ENCODE results near the gene TPM2. TPM values are rescaled to one million over a fixed set of nuclear protein-coding genes. Genes with fewer than 3 reads are reported as not detected.

The TPM2 gene
- total and polyA plus RNA-seq, 10 of the 15 experiments (the other 5 are each of a cell fraction or from before 2014, with no cell fraction given) = 0.11 to 9.3 (median 1.1) TPM

- TF ChIP-seq, protein P1, sequence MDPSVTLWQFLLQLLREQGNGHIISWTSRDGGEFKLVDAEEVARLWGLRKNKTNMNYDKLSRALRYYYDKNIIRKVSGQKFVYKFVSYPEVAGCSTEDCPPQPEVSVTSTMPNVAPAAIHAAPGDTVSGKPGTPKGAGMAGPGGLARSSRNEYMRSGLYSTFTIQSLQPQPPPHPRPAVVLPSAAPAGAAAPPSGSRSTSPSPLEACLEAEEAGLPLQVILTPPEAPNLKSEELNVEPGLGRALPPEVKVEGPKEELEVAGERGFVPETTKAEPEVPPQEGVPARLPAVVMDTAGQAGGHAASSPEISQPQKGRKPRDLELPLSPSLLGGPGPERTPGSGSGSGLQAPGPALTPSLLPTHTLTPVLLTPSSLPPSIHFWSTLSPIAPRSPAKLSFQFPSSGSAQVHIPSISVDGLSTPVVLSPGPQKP (IDR thresholded peaks at IDR 0.05; ENCODE audit: low read depth, low read length) = peak; percentile 82; the same call in 1 of the 2 replicates
- TF ChIP-seq ZNF384 (IDR thresholded peaks at IDR 0.05; ENCODE audit: borderline replicate concordance, low read depth, low read length) (no peak), ZNF687 (IDR thresholded peaks at IDR 0.05) (no peak; the same call in 1 of the 2 replicates), EED (IDR thresholded peaks at IDR 0.05; ENCODE audit: low read depth) (peak; percentile 57), YY1 (IDR thresholded peaks at IDR 0.05; ENCODE audit: low read depth, low read length) (no peak), MEF2B (IDR thresholded peaks at IDR 0.05; ENCODE audit: partially characterized antibody, poor library complexity, severe bottlenecking) (peak; percentile 93), ESRRA (IDR thresholded peaks at IDR 0.05; ENCODE audit: low read length) (0 out of 2 replicates have a peak, but pooled peaks have one; percentile 2), HDGF (IDR thresholded peaks at IDR 0.05) (peak; percentile 81; the same call in 1 of the 2 replicates), ZNF622 (IDR thresholded peaks at IDR 0.05) (no peak), POLR2A (IDR thresholded peaks at IDR 0.05; ENCODE audit: low read depth, low read length) (peak; percentile 72), BACH1 (IDR thresholded peaks at IDR 0.05; ENCODE audit: borderline replicate concordance) (0 out of 2 replicates have a peak, but pooled peaks have one; percentile 23), IKZF1 (conservative IDR thresholded peaks at IDR 0.05) (peak; percentile 56), BCL11A (IDR thresholded peaks at IDR 0.05; ENCODE audit: low read depth, low read length) (peak; percentile 45; the same call in 1 of the 2 replicates), ZNF24 (IDR thresholded peaks at IDR 0.05) (no peak)
- TF ChIP-seq, protein P2, sequence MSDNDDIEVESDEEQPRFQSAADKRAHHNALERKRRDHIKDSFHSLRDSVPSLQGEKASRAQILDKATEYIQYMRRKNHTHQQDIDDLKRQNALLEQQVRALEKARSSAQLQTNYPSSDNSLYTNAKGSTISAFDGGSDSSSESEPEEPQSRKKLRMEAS (IDR thresholded peaks at IDR 0.05; ENCODE audit: low read depth, low read length) = peak; percentile 26; the same call in 1 of the 2 replicates
- TF ChIP-seq, protein P3, sequence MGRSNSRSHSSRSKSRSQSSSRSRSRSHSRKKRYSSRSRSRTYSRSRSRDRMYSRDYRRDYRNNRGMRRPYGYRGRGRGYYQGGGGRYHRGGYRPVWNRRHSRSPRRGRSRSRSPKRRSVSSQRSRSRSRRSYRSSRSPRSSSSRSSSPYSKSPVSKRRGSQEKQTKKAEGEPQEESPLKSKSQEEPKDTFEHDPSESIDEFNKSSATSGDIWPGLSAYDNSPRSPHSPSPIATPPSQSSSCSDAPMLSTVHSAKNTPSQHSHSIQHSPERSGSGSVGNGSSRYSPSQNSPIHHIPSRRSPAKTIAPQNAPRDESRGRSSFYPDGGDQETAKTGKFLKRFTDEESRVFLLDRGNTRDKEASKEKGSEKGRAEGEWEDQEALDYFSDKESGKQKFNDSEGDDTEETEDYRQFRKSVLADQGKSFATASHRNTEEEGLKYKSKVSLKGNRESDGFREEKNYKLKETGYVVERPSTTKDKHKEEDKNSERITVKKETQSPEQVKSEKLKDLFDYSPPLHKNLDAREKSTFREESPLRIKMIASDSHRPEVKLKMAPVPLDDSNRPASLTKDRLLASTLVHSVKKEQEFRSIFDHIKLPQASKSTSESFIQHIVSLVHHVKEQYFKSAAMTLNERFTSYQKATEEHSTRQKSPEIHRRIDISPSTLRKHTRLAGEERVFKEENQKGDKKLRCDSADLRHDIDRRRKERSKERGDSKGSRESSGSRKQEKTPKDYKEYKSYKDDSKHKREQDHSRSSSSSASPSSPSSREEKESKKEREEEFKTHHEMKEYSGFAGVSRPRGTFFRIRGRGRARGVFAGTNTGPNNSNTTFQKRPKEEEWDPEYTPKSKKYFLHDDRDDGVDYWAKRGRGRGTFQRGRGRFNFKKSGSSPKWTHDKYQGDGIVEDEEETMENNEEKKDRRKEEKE (IDR thresholded peaks at IDR 0.05) = no peak
- TF ChIP-seq, protein P4, sequence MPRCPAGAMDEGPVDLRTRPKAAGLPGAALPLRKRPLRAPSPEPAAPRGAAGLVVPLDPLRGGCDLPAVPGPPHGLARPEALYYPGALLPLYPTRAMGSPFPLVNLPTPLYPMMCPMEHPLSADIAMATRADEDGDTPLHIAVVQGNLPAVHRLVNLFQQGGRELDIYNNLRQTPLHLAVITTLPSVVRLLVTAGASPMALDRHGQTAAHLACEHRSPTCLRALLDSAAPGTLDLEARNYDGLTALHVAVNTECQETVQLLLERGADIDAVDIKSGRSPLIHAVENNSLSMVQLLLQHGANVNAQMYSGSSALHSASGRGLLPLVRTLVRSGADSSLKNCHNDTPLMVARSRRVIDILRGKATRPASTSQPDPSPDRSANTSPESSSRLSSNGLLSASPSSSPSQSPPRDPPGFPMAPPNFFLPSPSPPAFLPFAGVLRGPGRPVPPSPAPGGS (IDR thresholded peaks at IDR 0.05; ENCODE audit: borderline replicate concordance, insufficient read depth, low read depth, low read length, poor library complexity, severe bottlenecking) = peak; percentile 50
- TF ChIP-seq, protein P5, sequence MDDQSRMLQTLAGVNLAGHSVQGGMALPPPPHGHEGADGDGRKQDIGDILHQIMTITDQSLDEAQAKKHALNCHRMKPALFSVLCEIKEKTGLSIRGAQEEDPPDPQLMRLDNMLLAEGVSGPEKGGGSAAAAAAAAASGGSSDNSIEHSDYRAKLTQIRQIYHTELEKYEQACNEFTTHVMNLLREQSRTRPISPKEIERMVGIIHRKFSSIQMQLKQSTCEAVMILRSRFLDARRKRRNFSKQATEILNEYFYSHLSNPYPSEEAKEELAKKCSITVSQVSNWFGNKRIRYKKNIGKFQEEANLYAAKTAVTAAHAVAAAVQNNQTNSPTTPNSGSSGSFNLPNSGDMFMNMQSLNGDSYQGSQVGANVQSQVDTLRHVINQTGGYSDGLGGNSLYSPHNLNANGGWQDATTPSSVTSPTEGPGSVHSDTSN (IDR thresholded peaks at IDR 0.05; ENCODE audit: insufficient replicate concordance, low read depth, low read length) = peak; percentile 74
These were observed 38.6 kb upstream of the TPM2 start (continued) for GRCh38 chr9:35728041-35728971.
